Testis (tissue), 2 donors: Measurements from ENCODE around the gene DLEC1.

Experiments used
- CTCF ChIP-seq, 3 experiments: fragments of 450-650 bp in 2 of 3; fragments of 200-600 bp in 1 of 3; sonication (generic) in 1 of 3; IDR thresholded peaks; one replicate each; pipeline ENCODE4 v1.5.1; 2016 to 2019; ENCODE audit warnings: antibody characterized with exemption in 3 of 3, mild to moderate bottlenecking in 2 of 3, moderate library complexity in 1 of 3
- POLR2A ChIP-seq: fragments of 450-650 bp; IDR thresholded peaks from one replicate; pipeline ENCODE4 v1.6.1; 2017; ENCODE audit warnings: antibody characterized with exemption, mild to moderate bottlenecking, moderate library complexity

- TF ChIP-seq CTCF (IDR thresholded peaks at IDR 0.05) (no peak), POLR2A (no peak)
Observed at GRCh38 chr3:38107911-38108648, 69.1 kb downstream of the DLEC1 start.
